Tibial nerve (tissue), 3 donors: ENCODE measurements around the gene P2RY14.

Experiments used
- CTCF ChIP-seq, 5 experiments: fragments of 200-600 bp in 3 of 5; fragments of 450-650 bp in 2 of 5; sonication (generic) in 3 of 5; IDR thresholded peaks; one replicate each; pipeline ENCODE4 v1.5.1; 2016 to 2019; ENCODE audit warnings: antibody characterized with exemption in 5 of 5, mild to moderate bottlenecking in 3 of 5, moderate library complexity in 2 of 5
- POLR2A ChIP-seq, 2 donors: fragments of 450-650 bp; IDR thresholded peaks; one replicate each; pipeline ENCODE4 v1.6.1; 2017; ENCODE audit warnings: antibody characterized with exemption in 2 of 2, mild to moderate bottlenecking in 2 of 2, moderate library complexity in 2 of 2

- no peak for TF ChIP-seq CTCF (IDR thresholded peaks at IDR 0.05)
- TF ChIP-seq POLR2A (IDR thresholded peaks at IDR 0.05) = no peak
Observed at GRCh38 chr3:151262871-151263525, 15.3 kb downstream of the P2RY14 start.
